Chondrocyte (in vitro differentiated cells): Measurements from ENCODE around the gene PDZRN4. TPM values are rescaled to one million over a fixed set of nuclear protein-coding genes. Genes with fewer than 3 reads are reported as not detected.

ENCODE experiments used
- DNase-seq: peaks from one replicate; pipeline ENCODE4 v3.0.0; 2021; ENCODE audit warnings: mixed read lengths, low spot score
- H3K27ac Mint-ChIP-seq: one replicate; pipeline ENCODE4 v1.8.0; 2021; ENCODE audit warnings: mild to moderate bottlenecking, moderate library complexity, mixed read lengths; ENCODE audit not compliant: unreplicated experiment
- H3K27me3 Mint-ChIP-seq: 2 replicates; pipeline ENCODE4 v1.8.0; 2021; ENCODE audit warnings: low read depth, mixed read lengths
- H3K36me3 Mint-ChIP-seq: 2 replicates; pipeline ENCODE4 v1.8.0; 2021; ENCODE audit warnings: low read depth, mixed read lengths
- H3K4me1 Mint-ChIP-seq: 2 replicates; pipeline ENCODE4 v1.8.0; 2021; ENCODE audit warnings: low read depth, mild to moderate bottlenecking, mixed read lengths
- H3K4me3 Mint-ChIP-seq: one replicate; pipeline ENCODE4 v1.8.0; 2021; ENCODE audit warnings: mild to moderate bottlenecking, moderate library complexity, mixed read lengths; ENCODE audit not compliant: unreplicated experiment
- H3K9me3 Mint-ChIP-seq: 2 replicates; pipeline ENCODE4 v1.8.0; 2021; ENCODE audit warnings: low read depth, mixed read lengths
- total RNA-seq: library from RNA; stranded (reverse); gene quantifications from 3 replicates; pipeline ENCODE4 v1.2.1, GENCODE V29; 2021
- TF ChIP-seq, protein P1 (sequence below): fragments of 200-600 bp; sonication (generic); IDR thresholded peaks from 2 replicates; pipeline ENCODE4 v1.5.0; 2021; ENCODE audit warnings: antibody characterized with exemption, mild to moderate bottlenecking, moderate library complexity

The PDZRN4 gene
- total RNA-seq, 1 donor from 2014 or later = 0.25 TPM

DNA sequence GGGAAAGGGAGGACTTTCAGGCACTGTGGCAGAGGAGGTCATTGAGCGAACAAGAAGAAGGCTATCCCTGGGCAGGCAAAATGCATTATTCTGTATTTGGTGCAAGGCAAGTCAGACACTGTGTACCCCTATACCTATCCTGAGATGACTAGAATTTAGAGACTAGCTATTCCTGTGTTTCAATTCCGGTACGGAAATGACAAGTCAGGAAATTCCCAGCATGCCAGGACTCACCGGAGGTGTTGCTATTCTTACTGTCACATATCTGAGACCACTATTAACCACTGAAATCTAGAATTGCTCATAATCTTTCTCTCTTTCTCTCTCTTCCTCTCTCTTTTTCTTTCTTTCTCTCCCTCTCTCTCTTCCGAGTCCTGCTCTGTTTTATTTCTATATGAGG is 297.1 kb downstream of the PDZRN4 start:
- DNase-seq = no peak
- H3K36me3 Mint-ChIP-seq = no peaks in the 10 kb centered on the region
- H3K9me3 Mint-ChIP-seq = peaks cover 6% of the 10 kb centered on the region
- TF ChIP-seq, protein P1, sequence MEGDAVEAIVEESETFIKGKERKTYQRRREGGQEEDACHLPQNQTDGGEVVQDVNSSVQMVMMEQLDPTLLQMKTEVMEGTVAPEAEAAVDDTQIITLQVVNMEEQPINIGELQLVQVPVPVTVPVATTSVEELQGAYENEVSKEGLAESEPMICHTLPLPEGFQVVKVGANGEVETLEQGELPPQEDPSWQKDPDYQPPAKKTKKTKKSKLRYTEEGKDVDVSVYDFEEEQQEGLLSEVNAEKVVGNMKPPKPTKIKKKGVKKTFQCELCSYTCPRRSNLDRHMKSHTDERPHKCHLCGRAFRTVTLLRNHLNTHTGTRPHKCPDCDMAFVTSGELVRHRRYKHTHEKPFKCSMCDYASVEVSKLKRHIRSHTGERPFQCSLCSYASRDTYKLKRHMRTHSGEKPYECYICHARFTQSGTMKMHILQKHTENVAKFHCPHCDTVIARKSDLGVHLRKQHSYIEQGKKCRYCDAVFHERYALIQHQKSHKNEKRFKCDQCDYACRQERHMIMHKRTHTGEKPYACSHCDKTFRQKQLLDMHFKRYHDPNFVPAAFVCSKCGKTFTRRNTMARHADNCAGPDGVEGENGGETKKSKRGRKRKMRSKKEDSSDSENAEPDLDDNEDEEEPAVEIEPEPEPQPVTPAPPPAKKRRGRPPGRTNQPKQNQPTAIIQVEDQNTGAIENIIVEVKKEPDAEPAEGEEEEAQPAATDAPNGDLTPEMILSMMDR = no peak
- H3K27ac Mint-ChIP-seq = no peak overlapping the region
- H3K27me3 Mint-ChIP-seq = peaks cover 2% of the 10 kb centered on the region
- no peak overlapping the region for H3K4me3 Mint-ChIP-seq
- peaks cover 14% of the 10 kb centered on the region for H3K4me1 Mint-ChIP-seq

DNA sequence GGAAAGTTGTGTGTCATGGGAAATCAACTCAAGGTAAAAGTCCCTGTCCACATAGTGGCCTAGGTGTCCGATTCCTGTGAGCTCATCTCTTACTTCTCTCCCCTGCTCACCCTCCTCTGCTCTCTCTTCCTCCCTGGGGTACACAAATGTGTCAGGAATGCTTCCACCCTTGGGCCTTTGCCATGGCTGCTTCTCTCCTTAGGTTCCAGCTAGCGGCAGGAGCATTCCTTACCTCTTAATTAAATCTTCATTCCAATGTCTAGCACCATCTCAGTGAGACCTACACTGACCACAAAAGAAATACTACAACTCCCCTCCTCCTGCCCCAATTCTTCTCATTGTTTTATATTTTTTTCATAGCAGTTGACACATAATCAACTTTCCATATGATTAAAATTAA is 298.6 kb downstream of the PDZRN4 start:
- peaks cover 14% of the 10 kb centered on the region for H3K4me1 Mint-ChIP-seq
- peaks cover 2% of the 10 kb centered on the region for H3K27me3 Mint-ChIP-seq
- H3K36me3 Mint-ChIP-seq = no peaks in the 10 kb centered on the region
- TF ChIP-seq, protein P1 = no peak
- no peak overlapping the region for H3K27ac Mint-ChIP-seq
- no peak overlapping the region for H3K4me3 Mint-ChIP-seq
- no peak for DNase-seq
- H3K9me3 Mint-ChIP-seq = peaks cover 6% of the 10 kb centered on the region

DNA sequence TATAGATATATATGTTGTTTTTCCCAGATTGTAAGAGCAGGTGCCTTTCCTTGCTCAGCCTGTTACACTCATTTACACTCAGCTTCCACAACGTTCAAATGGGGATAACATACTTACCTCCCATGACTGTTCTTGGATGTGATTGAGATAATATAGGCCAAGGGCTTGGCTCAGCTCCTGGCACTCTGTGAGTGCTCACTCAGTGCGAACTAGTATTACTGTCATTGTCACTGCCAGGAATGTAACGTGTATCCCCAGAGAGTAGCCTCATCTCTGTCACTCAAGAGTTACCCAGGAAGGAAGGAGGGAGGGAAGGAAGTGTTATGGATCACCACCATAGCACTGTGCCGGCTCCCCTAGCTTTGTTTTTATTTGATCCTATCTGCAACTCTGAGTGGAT is 307.9 kb downstream of the PDZRN4 start:
- Mint-ChIP-seq H3K27me3 (peaks cover 11% of the 10 kb centered on the region), H3K4me3 (no peak overlapping the region), H3K36me3 (no peaks in the 10 kb centered on the region), H3K27ac (no peak overlapping the region), H3K9me3 (no peaks in the 10 kb centered on the region), H3K4me1 (no peaks in the 10 kb centered on the region)
- DNase-seq = no peak
- TF ChIP-seq, protein P1 = no peak

DNA sequence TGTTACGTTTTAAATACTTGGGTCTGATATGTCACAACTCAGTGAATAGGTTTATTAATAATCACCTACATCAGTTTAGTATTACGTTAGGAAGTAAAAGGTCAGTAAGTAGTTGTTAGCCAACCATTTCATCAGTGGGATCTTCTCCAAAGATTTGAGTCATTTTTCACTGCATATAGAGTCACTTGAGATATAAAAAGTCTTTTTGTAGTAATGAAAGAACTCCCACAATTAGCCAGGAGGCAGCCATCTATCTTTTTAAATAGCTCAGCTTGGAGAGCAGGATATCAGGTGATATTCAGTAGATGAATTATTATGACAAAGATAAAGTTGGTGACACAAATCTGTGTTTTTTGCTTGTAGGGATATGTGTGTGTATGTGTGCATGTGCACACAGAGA is 309.3 kb downstream of the PDZRN4 start:
- peaks cover 11% of the 10 kb centered on the region for H3K27me3 Mint-ChIP-seq
- H3K4me3 Mint-ChIP-seq = no peak overlapping the region
- TF ChIP-seq, protein P1 = no peak
- H3K9me3 Mint-ChIP-seq = no peaks in the 10 kb centered on the region
- H3K27ac Mint-ChIP-seq = no peak overlapping the region
- no peak for DNase-seq
- no peaks in the 10 kb centered on the region for H3K36me3 Mint-ChIP-seq
- H3K4me1 Mint-ChIP-seq = no peaks in the 10 kb centered on the region

DNA sequence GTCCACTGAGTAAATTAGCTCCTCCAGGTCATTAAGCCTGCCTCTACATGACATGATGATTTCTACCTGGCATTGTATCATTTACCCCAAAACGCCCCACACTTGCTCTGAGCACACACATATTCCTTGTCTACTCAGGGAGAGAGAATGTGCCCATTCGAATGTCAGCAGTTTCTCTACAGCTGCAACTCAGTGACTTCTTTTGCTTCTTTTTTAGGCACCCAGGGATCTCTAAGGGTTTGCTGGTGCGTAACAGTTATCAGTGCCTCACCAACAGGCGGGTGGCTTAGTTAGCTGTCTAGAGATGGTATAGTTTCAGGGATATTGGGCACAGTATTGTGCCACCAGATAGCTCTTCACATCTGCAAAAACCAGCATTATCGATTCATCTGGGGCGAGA is 316.9 kb downstream of the PDZRN4 start:
- Mint-ChIP-seq H3K27me3 (no peaks in the 10 kb centered on the region), H3K27ac (no peak overlapping the region), H3K36me3 (no peaks in the 10 kb centered on the region), H3K4me3 (no peak overlapping the region), H3K4me1 (no peaks in the 10 kb centered on the region), H3K9me3 (no peaks in the 10 kb centered on the region)
- no peak for DNase-seq
- TF ChIP-seq, protein P1 = no peak
